Keratinocyte (primary cell): ENCODE results near the gene SCN4A. TPM values are rescaled to one million over a fixed set of nuclear protein-coding genes. Genes with fewer than 3 reads are reported as not detected.
"Not testable (repeated sequence)": the region's sequence is repeated elsewhere in the genome, so short reads cannot be mapped to it uniquely, and the experiment has no call there.

Experiments
- DNase-seq: peaks from one replicate; pipeline ENCODE4 v3.0.0-alpha.2; 2011; ENCODE audit warnings: low read depth, missing footprints, low spot score
- FAIRE-seq: peaks from 2 replicates; lab custom pipeline; 2011; peaks lifted over from hg19 to GRCh38; lab: Jason Lieb, UNC
- H2AFZ ChIP-seq: 2 replicates; pipeline ENCODE4 v1.6.0; 2012; ENCODE audit warnings: low read length, control low read depth, inconsistent platforms; ENCODE audit not compliant: control insufficient read depth
- H3K27ac ChIP-seq: 2 replicates; pipeline ENCODE4 v1.5.1; 2011; ENCODE audit warnings: low read length; ENCODE audit not compliant: control insufficient read depth, insufficient read depth
- H3K27me3 ChIP-seq: 3 replicates; pipeline ENCODE4 v1.6.0; 2011; ENCODE audit warnings: low read length; ENCODE audit not compliant: control insufficient read depth, insufficient read depth; ENCODE audit errors: extremely low read depth
- H3K36me3 ChIP-seq, 2 experiments: 2 replicates in 1 of 2; 3 replicates in 1 of 2; pipeline ENCODE4 v1.5.1; 2011; ENCODE audit warnings: low read length in 2 of 2, mild to moderate bottlenecking in 1 of 2; ENCODE audit not compliant: control insufficient read depth in 2 of 2, insufficient read depth in 2 of 2; ENCODE audit errors: extremely low read depth in 1 of 2
- H3K4me1 ChIP-seq: 3 replicates; pipeline ENCODE4 v1.5.1; 2011; ENCODE audit warnings: low read length; ENCODE audit not compliant: control insufficient read depth, insufficient read depth; ENCODE audit errors: extremely low read depth
- H3K4me2 ChIP-seq: 3 replicates; pipeline ENCODE4 v1.6.0; 2011; ENCODE audit warnings: low read depth, low read length; ENCODE audit not compliant: control insufficient read depth, insufficient read depth; ENCODE audit errors: extremely low read depth
- H3K4me3 ChIP-seq, 3 experiments: fragments of 200-600 bp in 1 of 3; sonication (generic) in 1 of 3; 2 replicates in 2 of 3; 3 replicates in 1 of 3; pipeline ENCODE4 v1.5.1; 2011 to 2016; ENCODE audit warnings: low read length in 3 of 3, mild to moderate bottlenecking in 3 of 3, control low read depth in 2 of 3, inconsistent platforms in 1 of 3, low read depth in 1 of 3, mixed read lengths in 1 of 3, mixed run types in 1 of 3, moderate library complexity in 1 of 3; ENCODE audit not compliant: control insufficient read depth in 2 of 3, insufficient read depth in 2 of 3; ENCODE audit errors: extremely low read depth in 1 of 3
- H3K79me2 ChIP-seq: 2 replicates; pipeline ENCODE4 v1.6.0; 2012; ENCODE audit warnings: low read length; ENCODE audit not compliant: control insufficient read depth, insufficient read depth
- H3K9ac ChIP-seq: 3 replicates; pipeline ENCODE4 v1.6.0; 2011; ENCODE audit warnings: low read length; ENCODE audit not compliant: control insufficient read depth, insufficient read depth; ENCODE audit errors: extremely low read depth
- H3K9me1 ChIP-seq: 3 replicates; pipeline ENCODE4 v1.6.0; 2011; ENCODE audit warnings: low read length; ENCODE audit not compliant: control insufficient read depth, insufficient read depth; ENCODE audit errors: extremely low read depth
- H3K9me3 ChIP-seq: 2 replicates; pipeline ENCODE4 v1.5.1; 2012; ENCODE audit warnings: low read depth, low read length; ENCODE audit not compliant: control insufficient read depth
- H4K20me1 ChIP-seq: 3 replicates; pipeline ENCODE4 v1.6.0; 2011; ENCODE audit warnings: low read length; ENCODE audit not compliant: control insufficient read depth, insufficient read depth; ENCODE audit errors: extremely low read depth
- CTCF ChIP-seq, 3 experiments: IDR thresholded peaks in 1 of 3; conservative IDR thresholded peaks in 1 of 3; optimal IDR thresholded peaks in 1 of 3; 2 replicates in 2 of 3; 3 replicates in 1 of 3; pipeline versions ENCODE3 to v1.5.1; 2011; ENCODE audit warnings: low read length in 3 of 3, mild to moderate bottlenecking in 3 of 3, moderate library complexity in 2 of 3, control low read depth in 1 of 3, inconsistent platforms in 1 of 3; ENCODE audit not compliant: insufficient read depth in 2 of 3; ENCODE audit errors: extremely low read depth in 1 of 3
- EZH2 ChIP-seq: IDR thresholded peaks from one replicate; pipeline ENCODE4 v1.6.1; 2012; ENCODE audit warnings: inconsistent platforms, mild to moderate bottlenecking, low read length, moderate library complexity
- dilution Hi-C: fragments of 300-500 bp; cut with MboI; formaldehyde crosslinking; loops from one replicate; pipeline ENCODE4 v1.7.0; 2020; ENCODE audit warnings: low sequenced_read_pairs; ENCODE audit not compliant: extremely low pct_ligation_motif_present
- polyA plus RNA-seq, 5 experiments: library from polyadenylated mRNA; depleted of rRNA in 3 of 5; stranded (reverse) in 3 of 5; stranded (forward) in 1 of 5; unstranded in 1 of 5; fragments of >200 nt; gene quantifications; 1 replicate in 1 of 5; 2 replicates in 3 of 5; 3 replicates in 1 of 5; pipeline versions ENCODE4 v1.2.1 to v1.2.3, GENCODE V29; 2011 to 2012; ENCODE audit warnings: missing spikeins in 2 of 5, low read depth in 1 of 5, low replicate concordance in 1 of 5

Gene SCN4A
- polyA plus RNA-seq, 1 donor (not counting 4 experiments of a cell fraction or from before 2014, with no cell fraction given) = not detected

- no peak for DNase-seq
- Histone ChIP-seq H3K9me3 (no peaks in the 10 kb centered on the region), H3K79me2 (no peaks in the 10 kb centered on the region), H4K20me1 (no peaks in the 10 kb centered on the region), H3K27ac (no peak overlapping the region), H3K4me3 (no peak overlapping the region), H3K4me2 (no peak overlapping the region), H3K36me3 (no peaks in the 10 kb centered on the region), H3K9ac (no peak overlapping the region), H3K9me1 (no peaks in the 10 kb centered on the region), H2AFZ (no peak overlapping the region), H3K4me1 (no peaks in the 10 kb centered on the region), H3K27me3 (no peaks in the 10 kb centered on the region)
- dilution Hi-C loops = no loop called here
- TF ChIP-seq CTCF (optimal IDR thresholded peaks at IDR 0.05 in 1 of 3, IDR thresholded peaks at IDR 0.05 in 1 of 3, conservative IDR thresholded peaks at IDR 0.05 in 1 of 3; ENCODE audit: extremely low read depth in 1 of 3, insufficient read depth in 2 of 3, low read length in 3 of 3) (no peak), EZH2 (no peak)
- FAIRE-seq = no peak
These were observed 55.1 kb downstream of the SCN4A start for GRCh38 chr17:63917646-63918045.

GRCh38 chr17:63917206-63917605, 55.5 kb downstream of the SCN4A start:
- H3K9ac ChIP-seq, H3K4me3 ChIP-seq, H3K36me3 ChIP-seq, dilution Hi-C loops, H3K4me2 ChIP-seq, H3K9me3 ChIP-seq, H2AFZ ChIP-seq, H3K9me1 ChIP-seq, H4K20me1 ChIP-seq, DNase-seq, H3K27ac ChIP-seq, FAIRE-seq, H3K27me3 ChIP-seq, H3K79me2 ChIP-seq, H3K4me1 ChIP-seq: not testable (repeated sequence)

GRCh38 chr17:63916566-63917185, 56.0 kb downstream of the SCN4A start:
- Histone ChIP-seq H3K36me3 (no peaks in the 10 kb centered on the region), H3K9me1 (no peaks in the 10 kb centered on the region), H3K4me3 (no peak overlapping the region), H4K20me1 (no peaks in the 10 kb centered on the region), H2AFZ (no peak overlapping the region), H3K9ac (no peak overlapping the region), H3K27ac (no peak overlapping the region), H3K4me2 (no peak overlapping the region), H3K9me3 (no peaks in the 10 kb centered on the region), H3K27me3 (no peaks in the 10 kb centered on the region), H3K4me1 (no peaks in the 10 kb centered on the region), H3K79me2 (no peaks in the 10 kb centered on the region)
- DNase-seq = no peak
- TF ChIP-seq EZH2 (no peak), CTCF (optimal IDR thresholded peaks at IDR 0.05 in 1 of 3, IDR thresholded peaks at IDR 0.05 in 1 of 3, conservative IDR thresholded peaks at IDR 0.05 in 1 of 3; ENCODE audit: extremely low read depth in 1 of 3, insufficient read depth in 2 of 3, low read length in 3 of 3) (no peak)
- FAIRE-seq = no peak
- dilution Hi-C loops = no loop called here

GRCh38 chr17:63915753-63916152, 57.0 kb downstream of the SCN4A start:
- H3K27ac ChIP-seq, H3K36me3 ChIP-seq, DNase-seq, H3K4me1 ChIP-seq, H2AFZ ChIP-seq, H3K9me3 ChIP-seq, H3K4me2 ChIP-seq, FAIRE-seq, H3K4me3 ChIP-seq, dilution Hi-C loops, H4K20me1 ChIP-seq, H3K27me3 ChIP-seq, H3K9ac ChIP-seq, H3K9me1 ChIP-seq, H3K79me2 ChIP-seq: not testable (repeated sequence)
